Measurements from ENCODE around the gene RHBDF2. TPM values are rescaled to one million over a fixed set of nuclear protein-coding genes. Genes with fewer than 3 reads are reported as not detected.

The RHBDF2 gene
- total RNA-seq, 1 experiment from 2014 or later: 33.0 TPM

GRCh38 chr17:76471498-76472257 lies 29.5 kb downstream of the RHBDF2 start (continued):
- TF ChIP-seq PRDM15 (CRISPR knock-in tag; IDR thresholded peaks at IDR 0.05) (no peak), RELA (CRISPR knock-in tag; IDR thresholded peaks at IDR 0.05; ENCODE audit: borderline replicate concordance) (no peak), ZNF281 (CRISPR knock-in tag; IDR thresholded peaks at IDR 0.05) (no peak), CREM (CRISPR knock-in tag; IDR thresholded peaks at IDR 0.05) (no peak), HMGA2 (CRISPR knock-in tag; IDR thresholded peaks at IDR 0.05) (no peak)

GRCh38 chr17:76469991-76470739 lies 31.1 kb downstream of the RHBDF2 start:
- H3K4me1 Mint-ChIP-seq: peaks cover 8% of the 10 kb centered on the region
- H3K27ac Mint-ChIP-seq: no peak overlapping the region
- CTCF ChIA-PET: interaction anchor here (0.7 kb wide), 2 partner anchors 12 to 41 kb away, joined by 3 to 5 read pairs; no protein-coding TSS in a partner anchor
- ATAC-seq: no peak
- TF ChIP-seq GABPB1 (CRISPR knock-in tag; IDR thresholded peaks at IDR 0.05): no peak
- TF ChIP-seq ZBTB43 (CRISPR knock-in tag; IDR thresholded peaks at IDR 0.05): no peak
- no peak for TF ChIP-seq ATF3 (CRISPR knock-in tag; conservative IDR thresholded peaks at IDR 0.05)
- no peak for TF ChIP-seq ELF4 (CRISPR knock-in tag; IDR thresholded peaks at IDR 0.05; ENCODE audit: low read depth)
- TF ChIP-seq CDX4 (CRISPR knock-in tag; IDR thresholded peaks at IDR 0.05; ENCODE audit: borderline replicate concordance): no peak
- no peak for TF ChIP-seq JAZF1 (CRISPR knock-in tag; IDR thresholded peaks at IDR 0.05)
- TF ChIP-seq ETV6 (CRISPR knock-in tag; IDR thresholded peaks at IDR 0.05): no peak
- TF ChIP-seq MYBL2 (CRISPR knock-in tag; IDR thresholded peaks at IDR 0.05): no peak
- peaks cover 4% of the 10 kb centered on the region; the same call in 1 of the 2 replicates for H3K36me3 Mint-ChIP-seq
- no peaks in the 10 kb centered on the region for H3K9me3 Mint-ChIP-seq
- no peak overlapping the region for H3K4me3 Mint-ChIP-seq
- no peaks in the 10 kb centered on the region for H3K27me3 Mint-ChIP-seq (ENCODE audit: low read depth)
- POLR2A ChIA-PET: no interaction called here
- no peak for DNase-seq (ENCODE audit: low spot score)

Measured in WTC11 (cell line).